ENCODE data around the gene NEUROD2.
A peak's percentile ranks its signal among the peaks of the same experiment; 100 is the strongest.

NEUROD2 gene

GRCh38 chr17:39634384-39634871, 26.7 kb upstream of the NEUROD2 start:
- no peak for DNase-seq

- no peak for DNase-seq
Observed at GRCh38 chr17:39633570-39634183, 26.0 kb upstream of the NEUROD2 start.

- no peak for DNase-seq
Observed at GRCh38 chr17:39632153-39632941, 24.6 kb upstream of the NEUROD2 start.

GRCh38 chr17:39631403-39631802, 23.7 kb upstream of the NEUROD2 start:
- DNase-seq, result no peak

- no peak for DNase-seq
Observed at GRCh38 chr17:39629898-39630297, 22.2 kb upstream of the NEUROD2 start.

- no peak for DNase-seq
Observed at GRCh38 chr17:39629494-39629880, 21.8 kb upstream of the NEUROD2 start.

- no peak for DNase-seq
Observed at GRCh38 chr17:39628655-39629493, 21.2 kb upstream of the NEUROD2 start.

- DNase-seq, result no peak
Observed at GRCh38 chr17:39627712-39628516, 20.2 kb upstream of the NEUROD2 start.

GRCh38 chr17:39627047-39627711, 19.5 kb upstream of the NEUROD2 start:
- no peak for DNase-seq

- DNase-seq, result no peak
Observed at GRCh38 chr17:39626171-39627046, 18.7 kb upstream of the NEUROD2 start, which contains the start of gene PPP1R1B. Gene PPP1R1B (plus strand): TSS chr17:39626952. CDS start chr17:39627393, 441 bp downstream.

GRCh38 chr17:39625198-39625785, 17.6 kb upstream of the NEUROD2 start:
- DNase-seq, result no peak

GRCh38 chr17:39624313-39624712, 16.6 kb upstream of the NEUROD2 start:
- no peak for DNase-seq

- DNase-seq, result peak; percentile 73
Observed at GRCh38 chr17:39623356-39623950, 15.7 kb upstream of the NEUROD2 start.

- peak; percentile 25 for DNase-seq
Observed at GRCh38 chr17:39622380-39623006, 14.8 kb upstream of the NEUROD2 start.

GRCh38 chr17:39621523-39622379, 14.0 kb upstream of the NEUROD2 start:
- DNase-seq, result peak; percentile 86

- no peak for DNase-seq
Observed at GRCh38 chr17:39619786-39620101, 12.0 kb upstream of the NEUROD2 start.

GRCh38 chr17:39618956-39619785, 11.5 kb upstream of the NEUROD2 start:
- no peak for DNase-seq

Data from activated effector memory CD4-positive, alpha-beta T cell treated with Interleukin-2 at 50 U/mL for 16 hours (primary cell).